ENCODE results near the gene GABBR2. TPM values are rescaled to one million over a fixed set of nuclear protein-coding genes. Genes with fewer than 3 reads are reported as not detected.
"Not testable (repeated sequence)": the region's sequence is repeated elsewhere in the genome, so short reads cannot be mapped to it uniquely, and the experiment has no call there.

The GABBR2 gene
- total RNA-seq, 1 donor from 2014 or later: 0.24 TPM

GRCh38 chr9:98289614-98290201, 419.0 kb downstream of the GABBR2 start:
- ATAC-seq (no peak), DNase-seq (no peak)
- H3K36me3 ChIP-seq: no peaks in the 10 kb centered on the region
- intact Hi-C loops (cut with DNase I): no loop called here
- H3K27ac ChIP-seq: no peak overlapping the region
- H3K27me3 ChIP-seq (ENCODE audit: low read depth): no peaks in the 10 kb centered on the region
- H3K4me3 ChIP-seq: no peak overlapping the region
- TF ChIP-seq CTCF (IDR thresholded peaks at IDR 0.05): no peak
- H3K4me1 ChIP-seq: no peaks in the 10 kb centered on the region
- no peaks in the 10 kb centered on the region for H3K9me3 ChIP-seq

GRCh38 chr9:98288881-98289280, 419.9 kb downstream of the GABBR2 start:
- intact Hi-C loops (cut with DNase I): no loop called here
- no peaks in the 10 kb centered on the region for H3K27me3 ChIP-seq (ENCODE audit: low read depth)
- no peak for ATAC-seq
- H3K4me1 ChIP-seq: no peaks in the 10 kb centered on the region
- H3K27ac ChIP-seq: no peak overlapping the region
- no peak for TF ChIP-seq CTCF (IDR thresholded peaks at IDR 0.05)
- DNase-seq: no peak
- no peaks in the 10 kb centered on the region for H3K9me3 ChIP-seq
- no peak overlapping the region for H3K4me3 ChIP-seq
- no peaks in the 10 kb centered on the region for H3K36me3 ChIP-seq

DNA sequence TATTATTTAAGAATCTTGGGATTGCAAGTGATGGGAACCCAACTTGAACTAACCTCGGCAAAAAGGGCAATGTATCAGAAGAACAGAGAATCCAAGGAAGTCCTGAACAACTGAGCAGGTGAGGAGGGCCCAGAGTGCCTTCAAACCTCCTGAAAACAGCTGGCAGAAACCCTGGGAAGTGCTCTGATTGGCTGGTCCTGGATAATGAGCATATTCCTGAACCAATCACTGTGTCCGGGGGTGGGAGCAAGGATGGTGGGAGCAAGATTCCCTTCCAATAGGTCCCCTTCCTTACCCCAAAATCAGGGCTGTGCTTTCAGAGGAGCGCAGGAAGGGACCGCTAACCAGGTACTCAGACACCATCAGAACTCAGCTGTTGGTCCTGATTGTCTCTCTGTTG, 421.4 kb downstream of the GABBR2 start:
- no peaks in the 10 kb centered on the region for H3K36me3 ChIP-seq
- H3K9me3 ChIP-seq: no peaks in the 10 kb centered on the region
- no peak for DNase-seq
- no peaks in the 10 kb centered on the region for H3K4me1 ChIP-seq
- ATAC-seq: no peak
- H3K4me3 ChIP-seq: no peak overlapping the region
- H3K27me3 ChIP-seq (ENCODE audit: low read depth): no peaks in the 10 kb centered on the region
- intact Hi-C loops (cut with DNase I): no loop called here
- no peak overlapping the region for H3K27ac ChIP-seq
- no peak for TF ChIP-seq CTCF (IDR thresholded peaks at IDR 0.05)

- ATAC-seq (no peak), DNase-seq (no peak)
- intact Hi-C loops (cut with DNase I): no loop called here
- no peaks in the 10 kb centered on the region for H3K9me3 ChIP-seq
- no peak overlapping the region for H3K27ac ChIP-seq
- H3K36me3 ChIP-seq: no peaks in the 10 kb centered on the region
- no peak for TF ChIP-seq CTCF (IDR thresholded peaks at IDR 0.05)
- H3K4me1 ChIP-seq: no peaks in the 10 kb centered on the region
- H3K4me3 ChIP-seq: no peak overlapping the region
- no peaks in the 10 kb centered on the region for H3K27me3 ChIP-seq (ENCODE audit: low read depth)
Observed at GRCh38 chr9:98285446-98285845, 423.3 kb downstream of the GABBR2 start.

DNA sequence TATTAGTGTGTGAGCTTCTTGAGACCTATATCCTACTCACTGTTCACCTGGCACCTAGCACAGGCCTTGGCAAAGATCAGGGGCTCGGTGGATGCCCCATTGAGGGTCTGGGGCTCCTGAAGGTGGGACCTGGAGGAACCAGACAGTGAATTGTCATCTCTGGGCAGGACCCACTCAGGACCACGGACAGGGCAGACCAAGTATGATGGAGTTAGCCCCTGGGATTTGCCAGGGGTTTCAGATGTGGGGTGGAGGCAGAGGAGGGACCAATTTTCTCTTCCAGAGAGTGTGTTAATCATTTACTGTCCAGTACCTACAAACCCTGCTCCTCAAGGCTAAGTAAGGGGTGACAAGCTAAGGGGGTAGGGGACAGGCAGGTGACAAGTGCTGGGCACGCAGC, 424.0 kb downstream of the GABBR2 start:
- H3K4me3 ChIP-seq: no peak overlapping the region
- H3K36me3 ChIP-seq: no peaks in the 10 kb centered on the region
- H3K4me1 ChIP-seq: no peaks in the 10 kb centered on the region
- H3K9me3 ChIP-seq: no peaks in the 10 kb centered on the region
- H3K27ac ChIP-seq: no peak overlapping the region
- H3K27me3 ChIP-seq (ENCODE audit: low read depth): no peaks in the 10 kb centered on the region
- ATAC-seq: no peak
- no peak for DNase-seq
- no peak for TF ChIP-seq CTCF (IDR thresholded peaks at IDR 0.05)
- intact Hi-C loops (cut with DNase I): no loop called here

DNA sequence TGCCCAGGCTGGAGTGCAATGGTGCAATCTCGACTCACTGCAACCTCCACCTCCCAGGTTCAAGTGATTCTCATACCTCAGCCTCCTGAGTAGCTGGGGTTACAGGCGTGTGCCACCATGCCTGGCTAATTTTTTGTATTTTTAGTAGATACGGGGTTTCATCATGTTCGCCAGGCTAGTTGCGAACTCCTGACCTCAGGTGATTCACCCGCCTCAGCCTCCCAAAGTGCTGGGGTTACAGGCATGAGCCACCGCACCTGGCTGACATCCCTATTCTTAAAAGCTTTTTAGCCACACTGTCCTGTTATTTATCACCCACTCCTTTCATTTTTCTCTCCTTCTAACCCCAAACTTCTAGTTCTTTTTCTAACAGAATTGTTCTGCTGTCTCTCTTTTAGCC, 425.6 kb downstream of the GABBR2 start:
- ATAC-seq; H3K36me3 ChIP-seq; H3K9me3 ChIP-seq; H3K27ac ChIP-seq; H3K4me3 ChIP-seq; H3K27me3 ChIP-seq (ENCODE audit: low read depth); intact Hi-C loops (cut with DNase I); H3K4me1 ChIP-seq; DNase-seq: not testable (repeated sequence)

All from lower lobe of right lung (tissue), 2 donors.